H1 (cell line): ENCODE data around the gene SLX4IP. TPM values are rescaled to one million over a fixed set of nuclear protein-coding genes. Genes with fewer than 3 reads are reported as not detected.

Source experiments
- HDAC2 ChIP-seq, 2 experiments: fragments of 300-600 bp in 1 of 2; sonication (generic) in 1 of 2; IDR thresholded peaks; 2 replicates each; pipeline ENCODE4 v1.6.1; 2011 to 2012; ENCODE audit warnings: low read depth in 2 of 2, low read length in 2 of 2, mild to moderate bottlenecking in 2 of 2, moderate library complexity in 2 of 2, borderline replicate concordance in 1 of 2, inconsistent platforms in 1 of 2
- NANOG ChIP-seq: IDR thresholded peaks from 2 replicates; pipeline ENCODE4 v1.6.1; 2011; ENCODE audit warnings: low read length, low read depth, mild to moderate bottlenecking, inconsistent platforms; ENCODE audit not compliant: insufficient read depth, poor library complexity, severe bottlenecking
- POLR2A ChIP-seq, 2 experiments: IDR thresholded peaks; 1 replicate in 1 of 2; 2 replicates in 1 of 2; pipeline ENCODE4 v1.6.1; 2011; ENCODE audit warnings: low read depth in 2 of 2, low read length in 2 of 2, mild to moderate bottlenecking in 2 of 2; ENCODE audit errors: control extremely low read depth in 1 of 2
- TAF7 ChIP-seq: optimal IDR thresholded peaks from 2 replicates; pipeline ENCODE3; 2011; ENCODE audit warnings: low read depth, mild to moderate bottlenecking, inconsistent platforms, low read length, moderate library complexity, borderline replicate concordance
- TBP ChIP-seq: IDR thresholded peaks from 2 replicates; pipeline ENCODE4 v1.6.1; 2011; ENCODE audit warnings: low read depth, low read length, improper control_type of control experiment
- polyA plus RNA-seq, 7 experiments: library from polyadenylated mRNA; depleted of rRNA in 3 of 7; stranded (reverse) in 5 of 7; unstranded in 2 of 7; fragments of >200 nt in 5 of 7; fragments of 200-250 nt in 2 of 7; gene quantifications; 1 replicate in 5 of 7; 2 replicates in 1 of 7; 4 replicates in 1 of 7; pipeline versions ENCODE4 v1.2.1 to v1.2.3, GENCODE V29; 2011 to 2013; ENCODE audit warnings: missing spikeins in 2 of 7, mixed read lengths in 2 of 7
- total RNA-seq: library from RNA; stranded (reverse); fragmentation: NEBNext Ultra II Directional; extraction: Animal tissue kit (Norgen Biotek cat#: 25700); gene quantifications from 2 replicates; pipeline ENCODE4 v1.2.1, GENCODE V29; 2021
- TF ChIP-seq, protein P1 (sequence below), 3 experiments: IDR thresholded peaks; 1 replicate in 2 of 3; 2 replicates in 1 of 3; pipeline versions ENCODE4 v1.5.1 to v1.6.1; 2011; ENCODE audit warnings: low read length in 3 of 3, mild to moderate bottlenecking in 3 of 3, inconsistent platforms in 2 of 3, low read depth in 1 of 3, moderate library complexity in 1 of 3; ENCODE audit not compliant: insufficient read depth in 1 of 3; ENCODE audit errors: control extremely low read depth in 1 of 3

Gene SLX4IP
- total and polyA plus RNA-seq, 2 of the 8 experiments (the other 6 are each of a cell fraction or from before 2014, with no cell fraction given) = 2.4 to 8.7 TPM

DNA sequence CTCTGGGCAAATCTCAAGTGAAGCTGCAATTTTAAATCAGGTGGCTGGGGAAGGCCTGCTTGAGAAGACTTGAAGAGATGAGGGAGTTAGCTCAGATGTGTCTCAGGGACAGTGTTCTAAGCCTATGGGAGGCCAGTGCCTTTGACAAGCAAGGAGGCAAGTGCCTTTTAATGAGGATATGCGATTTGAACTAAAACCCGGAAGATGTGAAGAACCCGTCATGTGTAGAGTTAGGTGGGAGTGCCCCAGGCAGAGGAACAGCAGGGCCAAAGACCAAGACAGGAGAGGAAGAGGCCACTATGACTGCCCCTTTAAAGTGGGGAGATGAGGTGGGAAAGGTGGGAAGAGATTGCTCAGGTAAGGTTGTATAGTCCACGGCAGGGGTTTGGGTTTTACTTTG is 71.9 kb downstream of the SLX4IP start (continued):
- TF ChIP-seq TAF7 (no peak), POLR2A (IDR thresholded peaks at IDR 0.05; ENCODE audit: control extremely low read depth in 1 of 2, low read depth in 2 of 2, low read length in 2 of 2) (no peak), NANOG (no peak), TBP (no peak), HDAC2 (IDR thresholded peaks at IDR 0.05; ENCODE audit: borderline replicate concordance in 1 of 2, low read depth in 2 of 2, low read length in 2 of 2) (no peak)
- TF ChIP-seq, protein P1, sequence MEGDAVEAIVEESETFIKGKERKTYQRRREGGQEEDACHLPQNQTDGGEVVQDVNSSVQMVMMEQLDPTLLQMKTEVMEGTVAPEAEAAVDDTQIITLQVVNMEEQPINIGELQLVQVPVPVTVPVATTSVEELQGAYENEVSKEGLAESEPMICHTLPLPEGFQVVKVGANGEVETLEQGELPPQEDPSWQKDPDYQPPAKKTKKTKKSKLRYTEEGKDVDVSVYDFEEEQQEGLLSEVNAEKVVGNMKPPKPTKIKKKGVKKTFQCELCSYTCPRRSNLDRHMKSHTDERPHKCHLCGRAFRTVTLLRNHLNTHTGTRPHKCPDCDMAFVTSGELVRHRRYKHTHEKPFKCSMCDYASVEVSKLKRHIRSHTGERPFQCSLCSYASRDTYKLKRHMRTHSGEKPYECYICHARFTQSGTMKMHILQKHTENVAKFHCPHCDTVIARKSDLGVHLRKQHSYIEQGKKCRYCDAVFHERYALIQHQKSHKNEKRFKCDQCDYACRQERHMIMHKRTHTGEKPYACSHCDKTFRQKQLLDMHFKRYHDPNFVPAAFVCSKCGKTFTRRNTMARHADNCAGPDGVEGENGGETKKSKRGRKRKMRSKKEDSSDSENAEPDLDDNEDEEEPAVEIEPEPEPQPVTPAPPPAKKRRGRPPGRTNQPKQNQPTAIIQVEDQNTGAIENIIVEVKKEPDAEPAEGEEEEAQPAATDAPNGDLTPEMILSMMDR (IDR thresholded peaks at IDR 0.05; ENCODE audit: control extremely low read depth in 1 of 3, insufficient read depth in 1 of 3, low read depth in 1 of 3, low read length in 3 of 3) = no peak
